GM21360 (cell line): ENCODE data around the gene RHOBTB3.

Source experiments
- ATAC-seq: cut with Tn5 transposase; IDR thresholded peaks from one replicate; pipeline ENCODE4 v1.9.1; 2021; ENCODE audit warnings: mild to moderate bottlenecking, moderate library complexity; ENCODE audit not compliant: unreplicated experiment

Gene RHOBTB3

GRCh38 chr5:95761771-95762651 is 30.9 kb downstream of the RHOBTB3 start:
- ATAC-seq, result no peak

GRCh38 chr5:95762652-95763041 is 31.5 kb downstream of the RHOBTB3 start:
- no peak for ATAC-seq

GRCh38 chr5:95763941-95764340 is 32.8 kb downstream of the RHOBTB3 start:
- no peak for ATAC-seq

GRCh38 chr5:95768731-95769130 is 37.6 kb downstream of the RHOBTB3 start:
- no peak for ATAC-seq

- ATAC-seq, result no peak
Measured at GRCh38 chr5:95770830-95771708, 39.9 kb downstream of the RHOBTB3 start.

GRCh38 chr5:95771892-95772291 is 40.8 kb downstream of the RHOBTB3 start:
- ATAC-seq, result no peak

GRCh38 chr5:95773335-95774059 is 42.4 kb downstream of the RHOBTB3 start:
- ATAC-seq, result no peak

GRCh38 chr5:95777441-95777840 is 46.3 kb downstream of the RHOBTB3 start:
- ATAC-seq, result no peak

- no peak for ATAC-seq
Measured at GRCh38 chr5:95778713-95779436, 47.7 kb downstream of the RHOBTB3 start.

- ATAC-seq, result no peak
Measured at GRCh38 chr5:95779611-95780010, 48.5 kb downstream of the RHOBTB3 start.

GRCh38 chr5:95780597-95780996 is 49.5 kb downstream of the RHOBTB3 start:
- no peak for ATAC-seq

GRCh38 chr5:95781101-95781583 is 50.0 kb downstream of the RHOBTB3 start:
- peak; percentile 89 for ATAC-seq

- no peak for ATAC-seq
Measured at GRCh38 chr5:95782181-95782580, 51.0 kb downstream of the RHOBTB3 start.

- ATAC-seq, result no peak
Measured at GRCh38 chr5:95783661-95784060, 52.5 kb downstream of the RHOBTB3 start.

GRCh38 chr5:95784514-95785302 is 53.6 kb downstream of the RHOBTB3 start:
- ATAC-seq, result no peak

- no peak for ATAC-seq
Measured at GRCh38 chr5:95786821-95787418, 55.8 kb downstream of the RHOBTB3 start.

- no peak for ATAC-seq
Measured at GRCh38 chr5:95788493-95788892, 57.4 kb downstream of the RHOBTB3 start.

- no peak for ATAC-seq
Measured at GRCh38 chr5:95791751-95792150, 60.6 kb downstream of the RHOBTB3 start.

- ATAC-seq, result no peak
Measured at GRCh38 chr5:95794070-95794516, 63.0 kb downstream of the RHOBTB3 start.
